DMS79 (cell line): ENCODE measurements around the gene JAKMIP3.

Source experiments
- DNase-seq: peaks from one replicate; lab custom pipeline; 2025; lab: John Stamatoyannopoulos, UW

JAKMIP3 gene

GRCh38 chr10:132098539-132099388, 33.0 kb downstream of the JAKMIP3 start:
- no peak for DNase-seq

GRCh38 chr10:132099389-132100090, 33.8 kb downstream of the JAKMIP3 start:
- no peak for DNase-seq

GRCh38 chr10:132100091-132100481, 34.3 kb downstream of the JAKMIP3 start:
- DNase-seq, result no peak

GRCh38 chr10:132100556-132101349, 35.0 kb downstream of the JAKMIP3 start:
- DNase-seq, result no peak

- no peak for DNase-seq
Observed at GRCh38 chr10:132101529-132101928, 35.8 kb downstream of the JAKMIP3 start.

- no peak for DNase-seq
Observed at GRCh38 chr10:132102071-132102716, 36.4 kb downstream of the JAKMIP3 start.

GRCh38 chr10:132102717-132103110, 37.0 kb downstream of the JAKMIP3 start:
- no peak for DNase-seq

- no peak for DNase-seq
Observed at GRCh38 chr10:132103116-132103910, 37.6 kb downstream of the JAKMIP3 start.

- no peak for DNase-seq
Observed at GRCh38 chr10:132104062-132104461, 38.3 kb downstream of the JAKMIP3 start.

- DNase-seq, result no peak
Observed at GRCh38 chr10:132104471-132105301, 38.9 kb downstream of the JAKMIP3 start.

- no peak for DNase-seq
Observed at GRCh38 chr10:132105302-132105995, 39.7 kb downstream of the JAKMIP3 start.

GRCh38 chr10:132106431-132106830, 40.7 kb downstream of the JAKMIP3 start:
- DNase-seq, result no peak

GRCh38 chr10:132107186-132107948, 41.6 kb downstream of the JAKMIP3 start:
- no peak for DNase-seq

GRCh38 chr10:132107949-132108877, 42.5 kb downstream of the JAKMIP3 start:
- DNase-seq, result no peak

- no peak for DNase-seq
Observed at GRCh38 chr10:132109341-132110110, 43.8 kb downstream of the JAKMIP3 start.

- DNase-seq, result no peak
Observed at GRCh38 chr10:132110111-132110521, 44.4 kb downstream of the JAKMIP3 start.

- no peak for DNase-seq
Observed at GRCh38 chr10:132110713-132111112, 45.0 kb downstream of the JAKMIP3 start.
